Fibroblast of lung (primary cell): ENCODE results near the gene ZNF274. TPM values are rescaled to one million over a fixed set of nuclear protein-coding genes. Genes with fewer than 3 reads are reported as not detected.

Source experiments
- DNase-seq, 2 donors: peaks; one replicate each; pipeline versions ENCODE4 v3.0.0 to v3.0.0-alpha.2; 2010; ENCODE audit warnings: low read depth in 2 of 2
- H2AFZ ChIP-seq: 2 replicates; pipeline ENCODE4 v1.5.1; 2012; ENCODE audit warnings: low read length, control low read depth, inconsistent platforms
- H3K27ac ChIP-seq: 2 replicates; pipeline ENCODE4 v1.5.1; 2011; ENCODE audit warnings: low read length, control low read depth; ENCODE audit not compliant: insufficient read depth
- H3K27me3 ChIP-seq: 2 replicates; pipeline ENCODE4 v1.5.1; 2011; ENCODE audit warnings: mild to moderate bottlenecking, low read length; ENCODE audit not compliant: control insufficient read depth, insufficient read depth
- H3K36me3 ChIP-seq: 2 replicates; pipeline ENCODE4 v1.5.1; 2011; ENCODE audit warnings: low read length; ENCODE audit not compliant: control insufficient read depth, insufficient read depth
- H3K4me1 ChIP-seq: 2 replicates; pipeline ENCODE4 v1.5.1; 2011; ENCODE audit warnings: low read length; ENCODE audit not compliant: control insufficient read depth, insufficient read depth; ENCODE audit errors: extremely low read depth
- H3K4me2 ChIP-seq: 2 replicates; pipeline ENCODE4 v1.5.1; 2011; ENCODE audit warnings: low read length, control low read depth; ENCODE audit not compliant: insufficient read depth; ENCODE audit errors: extremely low read depth
- H3K4me3 ChIP-seq, 4 experiments: fragments of 200-600 bp in 1 of 4; sonication (generic) in 1 of 4; replicated peaks in 1 of 4; 2 replicates each; pipeline ENCODE4 v1.5.1; 2011 to 2016; ENCODE audit warnings: low read length in 4 of 4, low read depth in 3 of 4, mild to moderate bottlenecking in 3 of 4, control low read depth in 2 of 4, inconsistent platforms in 1 of 4, mixed read lengths in 1 of 4; ENCODE audit not compliant: insufficient read depth in 1 of 4; ENCODE audit errors: control extremely low read depth in 1 of 4
- H3K79me2 ChIP-seq: 2 replicates; pipeline ENCODE4 v1.5.1; 2012; ENCODE audit warnings: mild to moderate bottlenecking, low read length, inconsistent platforms; ENCODE audit not compliant: control insufficient read depth, insufficient read depth
- H3K9ac ChIP-seq: 2 replicates; pipeline ENCODE4 v1.5.1; 2011; ENCODE audit warnings: mild to moderate bottlenecking, low read length, control low read depth; ENCODE audit not compliant: insufficient read depth
- H3K9me3 ChIP-seq: 2 replicates; pipeline ENCODE4 v1.5.1; 2012; ENCODE audit warnings: low read depth, low read length; ENCODE audit not compliant: control insufficient read depth, insufficient read depth
- H4K20me1 ChIP-seq: 2 replicates; pipeline ENCODE4 v1.5.1; 2011; ENCODE audit warnings: low read length; ENCODE audit not compliant: control insufficient read depth, insufficient read depth; ENCODE audit errors: extremely low read depth
- CTCF ChIP-seq, 2 donors: IDR thresholded peaks in 1 of 2; conservative IDR thresholded peaks in 1 of 2; 1 replicate in 1 of 2; 2 replicates in 1 of 2; pipeline ENCODE4 v1.5.1; 2011 to 2012; ENCODE audit warnings: low read length in 2 of 2, control low read depth in 1 of 2, inconsistent platforms in 1 of 2, low read depth in 1 of 2, mild to moderate bottlenecking in 1 of 2
- EZH2 ChIP-seq: IDR thresholded peaks from 2 replicates; pipeline ENCODE4 v1.5.1; 2012; ENCODE audit warnings: low read length, control low read depth, mild to moderate bottlenecking; ENCODE audit errors: missing control alignments
- polyA plus RNA-seq, 2 donors: library from polyadenylated mRNA; depleted of rRNA in 1 of 2; stranded (reverse) in 1 of 2; unstranded in 1 of 2; fragments of >200 nt; gene quantifications; 2 replicates each; pipeline ENCODE4 v1.2.1, GENCODE V29; 2011 to 2012; ENCODE audit warnings: missing spikeins in 1 of 2
- total RNA-seq: library from RNA; depleted of rRNA; stranded (reverse); fragments of >200 nt; gene quantifications from 2 replicates; pipeline ENCODE4 v1.2.1, GENCODE V29; 2014

The ZNF274 gene
- total and polyA plus RNA-seq, 2 donors (not counting 1 experiment from before 2014, with no cell fraction given), result 12.8 to 37.5 TPM

GRCh38 chr19:58261600-58261967 is 78.7 kb downstream of the ZNF274 start:
- Histone ChIP-seq H3K79me2 (no peaks in the 10 kb centered on the region), H3K9me3 (peaks cover 20% of the 10 kb centered on the region), H3K27ac (no peak overlapping the region), H3K4me3 (no peak overlapping the region), H3K4me2 (no peak overlapping the region), H4K20me1 (no peaks in the 10 kb centered on the region), H3K27me3 (no peaks in the 10 kb centered on the region), H3K4me1 (no peaks in the 10 kb centered on the region), H3K9ac (no peak overlapping the region), H2AFZ (no peak overlapping the region), H3K36me3 (peaks cover 6% of the 10 kb centered on the region)
- DNase-seq, result peak; percentile 12 to 20
- TF ChIP-seq EZH2, result no peak
- no peak for TF ChIP-seq CTCF (conservative IDR thresholded peaks at IDR 0.05 in 1 of 2, IDR thresholded peaks at IDR 0.05 in 1 of 2; ENCODE audit: low read depth in 1 of 2, low read length in 2 of 2)

- no peak overlapping the region for H3K4me3 ChIP-seq
- DNase-seq, result peak; percentile 10
- no peak overlapping the region for H2AFZ ChIP-seq
- no peak overlapping the region for H3K9ac ChIP-seq
- peaks cover 20% of the 10 kb centered on the region for H3K9me3 ChIP-seq
- TF ChIP-seq CTCF (conservative IDR thresholded peaks at IDR 0.05 in 1 of 2, IDR thresholded peaks at IDR 0.05 in 1 of 2; ENCODE audit: low read depth in 1 of 2, low read length in 2 of 2) (no peak), EZH2 (no peak)
- no peak overlapping the region for H3K27ac ChIP-seq
- no peaks in the 10 kb centered on the region for H4K20me1 ChIP-seq
- no peaks in the 10 kb centered on the region for H3K79me2 ChIP-seq
- no peak overlapping the region for H3K4me2 ChIP-seq
- H3K27me3 ChIP-seq, result no peaks in the 10 kb centered on the region
- peaks cover 5% of the 10 kb centered on the region for H3K36me3 ChIP-seq
- no peaks in the 10 kb centered on the region for H3K4me1 ChIP-seq
Observed at GRCh38 chr19:58261968-58262921, 79.4 kb downstream of the ZNF274 start.

- peaks cover 20% of the 10 kb centered on the region for H3K9me3 ChIP-seq
- DNase-seq, result no peak
- no peak for TF ChIP-seq EZH2
- H4K20me1 ChIP-seq, result no peaks in the 10 kb centered on the region
- H3K36me3 ChIP-seq, result peaks cover 4% of the 10 kb centered on the region
- no peaks in the 10 kb centered on the region for H3K4me1 ChIP-seq
- no peak overlapping the region for H3K27ac ChIP-seq
- H3K4me2 ChIP-seq, result no peak overlapping the region
- no peaks in the 10 kb centered on the region for H3K27me3 ChIP-seq
- H3K9ac ChIP-seq, result no peak overlapping the region
- no peaks in the 10 kb centered on the region for H3K79me2 ChIP-seq
- H3K4me3 ChIP-seq, result no peak overlapping the region
- no peak overlapping the region for H2AFZ ChIP-seq
Observed at GRCh38 chr19:58262922-58263296, 80.0 kb downstream of the ZNF274 start.

Other genes with a start within 250 kb of the ZNF274 start
- gene ZNF418, start 247.7 kb upstream of the ZNF274 start, total RNA-seq, result 8.2 and 8.4 TPM in 2 replicates
- 2.2 and 3.3 TPM in 2 replicates for gene ZNF418, start 247.7 kb upstream of the ZNF274 start, polyA plus RNA-seq
- gene ZNF256, start 235.4 kb upstream of the ZNF274 start, total RNA-seq, result 5.1 and 6.3 TPM in 2 replicates
- 3.0 and 3.7 TPM in 2 replicates for gene ZNF256, start 235.4 kb upstream of the ZNF274 start, polyA plus RNA-seq
- gene C19orf18, start 208.5 kb upstream of the ZNF274 start, total RNA-seq, result 0.26 and 0.83 TPM in 2 replicates
- gene C19orf18, start 208.5 kb upstream of the ZNF274 start, polyA plus RNA-seq, result 0.09 and 0.17 TPM in 2 replicates
- gene ZNF606, start 180.2 kb upstream of the ZNF274 start, total RNA-seq, result 14.9 and 17.5 TPM in 2 replicates
- 3.5 and 4.7 TPM in 2 replicates for gene ZNF606, start 180.2 kb upstream of the ZNF274 start, polyA plus RNA-seq
- under 0.01 TPM in 1 of 2 replicates, not detected in the other for gene ZSCAN1, start 149.0 kb upstream of the ZNF274 start, total RNA-seq
- not detected in 2 replicates for gene ZSCAN1, start 149.0 kb upstream of the ZNF274 start, polyA plus RNA-seq
- 6.2 and 11.2 TPM in 2 replicates for gene ZNF135, start 123.8 kb upstream of the ZNF274 start, total RNA-seq
- gene ZNF135, start 123.8 kb upstream of the ZNF274 start, polyA plus RNA-seq, result 5.6 and 6.6 TPM in 2 replicates
- gene ZSCAN18, start 84.8 kb upstream of the ZNF274 start, total RNA-seq, result 51.6 and 71.0 TPM in 2 replicates
- gene ZSCAN18, start 84.8 kb upstream of the ZNF274 start, polyA plus RNA-seq, result 13.6 and 17.6 TPM in 2 replicates
- 17.2 and 21.1 TPM in 2 replicates for gene ZNF329, start 32.3 kb upstream of the ZNF274 start, total RNA-seq
- 6.3 and 6.8 TPM in 2 replicates for gene ZNF329, start 32.3 kb upstream of the ZNF274 start, polyA plus RNA-seq
- 34.4 and 40.8 TPM in 2 replicates for gene ZNF544, start 45.9 kb downstream of the ZNF274 start, total RNA-seq
- gene ZNF544, start 45.9 kb downstream of the ZNF274 start, polyA plus RNA-seq, result 17.6 and 22.0 TPM in 2 replicates
- 4.9 and 5.6 TPM in 2 replicates for gene ZNF8, start 95.9 kb downstream of the ZNF274 start, total RNA-seq
- 2.3 and 2.6 TPM in 2 replicates for gene ZNF8, start 95.9 kb downstream of the ZNF274 start, polyA plus RNA-seq
- gene ERVK3-1, start 122.3 kb downstream of the ZNF274 start, total RNA-seq, result 20.0 and 25.6 TPM in 2 replicates
- 36.6 and 44.7 TPM in 2 replicates for gene ERVK3-1, start 122.3 kb downstream of the ZNF274 start, polyA plus RNA-seq
- gene ZSCAN22, start 143.9 kb downstream of the ZNF274 start, total RNA-seq, result 2.3 and 3.0 TPM in 2 replicates
- 2.8 and 3.0 TPM in 2 replicates for gene ZSCAN22, start 143.9 kb downstream of the ZNF274 start, polyA plus RNA-seq
- gene A1BG, start 170.4 kb downstream of the ZNF274 start, total RNA-seq, result 3.3 and 12.6 TPM in 2 replicates
- gene A1BG, start 170.4 kb downstream of the ZNF274 start, polyA plus RNA-seq, result 5.0 and 8.3 TPM in 2 replicates
- 1.5 and 2.5 TPM in 2 replicates for gene ZNF497, start 179.7 kb downstream of the ZNF274 start, total RNA-seq
- 0.03 and 0.05 TPM in 2 replicates for gene ZNF497, start 179.7 kb downstream of the ZNF274 start, polyA plus RNA-seq
- 1.5 and 1.8 TPM in 2 replicates for gene ZNF837, start 198.0 kb downstream of the ZNF274 start, total RNA-seq
- gene ZNF837, start 198.0 kb downstream of the ZNF274 start, polyA plus RNA-seq, result 0.18 and 0.27 TPM in 2 replicates
- 2,126 and 2,800 TPM in 2 replicates for gene RPS5, start 204.2 kb downstream of the ZNF274 start, total RNA-seq
- 1,173 and 1,532 TPM in 2 replicates for gene RPS5, start 204.2 kb downstream of the ZNF274 start, polyA plus RNA-seq
- gene RNF225, start 212.6 kb downstream of the ZNF274 start, total RNA-seq, result under 0.01 TPM in 1 of 2 replicates, not detected in the other
- gene RNF225, start 212.6 kb downstream of the ZNF274 start, polyA plus RNA-seq, result not detected in 2 replicates
- 16.9 and 18.8 TPM in 2 replicates for gene ZNF584, start 225.6 kb downstream of the ZNF274 start, total RNA-seq
- gene ZNF584, start 225.6 kb downstream of the ZNF274 start, polyA plus RNA-seq, result 11.7 and 14.6 TPM in 2 replicates